Measurements from ENCODE around the gene ACER3. TPM values are rescaled to one million over a fixed set of nuclear protein-coding genes. Genes with fewer than 3 reads are reported as not detected.

Gene ACER3
- total RNA-seq, 2 donors from 2014 or later = 7.0 to 24.7 TPM

DNA sequence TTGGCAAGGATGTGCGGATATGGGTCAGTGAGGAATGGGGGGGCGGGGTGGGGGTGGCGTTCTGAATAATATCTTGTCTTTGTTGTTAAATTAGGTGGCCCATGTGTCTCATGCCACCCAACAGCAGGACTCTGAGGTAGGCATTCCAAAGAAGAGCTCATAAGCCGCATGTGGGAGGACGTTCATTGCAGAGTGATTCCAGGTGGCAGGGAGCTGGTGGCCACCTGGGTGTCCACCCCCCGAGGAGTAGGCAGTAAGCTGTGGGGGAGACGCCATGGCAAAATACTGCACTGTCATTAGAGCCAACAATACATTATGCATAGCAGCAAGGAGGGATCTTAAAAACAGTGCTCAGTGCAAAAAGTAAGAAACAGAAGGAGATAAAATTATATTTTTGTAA, 191.8 kb downstream of the ACER3 start:
- DNase-seq (ENCODE audit: low spot score) (no peak), ATAC-seq (ENCODE audit: insufficient number of reproducible peaks, low FRiP score, low read depth) (no peak)
- TF ChIP-seq, protein P1, sequence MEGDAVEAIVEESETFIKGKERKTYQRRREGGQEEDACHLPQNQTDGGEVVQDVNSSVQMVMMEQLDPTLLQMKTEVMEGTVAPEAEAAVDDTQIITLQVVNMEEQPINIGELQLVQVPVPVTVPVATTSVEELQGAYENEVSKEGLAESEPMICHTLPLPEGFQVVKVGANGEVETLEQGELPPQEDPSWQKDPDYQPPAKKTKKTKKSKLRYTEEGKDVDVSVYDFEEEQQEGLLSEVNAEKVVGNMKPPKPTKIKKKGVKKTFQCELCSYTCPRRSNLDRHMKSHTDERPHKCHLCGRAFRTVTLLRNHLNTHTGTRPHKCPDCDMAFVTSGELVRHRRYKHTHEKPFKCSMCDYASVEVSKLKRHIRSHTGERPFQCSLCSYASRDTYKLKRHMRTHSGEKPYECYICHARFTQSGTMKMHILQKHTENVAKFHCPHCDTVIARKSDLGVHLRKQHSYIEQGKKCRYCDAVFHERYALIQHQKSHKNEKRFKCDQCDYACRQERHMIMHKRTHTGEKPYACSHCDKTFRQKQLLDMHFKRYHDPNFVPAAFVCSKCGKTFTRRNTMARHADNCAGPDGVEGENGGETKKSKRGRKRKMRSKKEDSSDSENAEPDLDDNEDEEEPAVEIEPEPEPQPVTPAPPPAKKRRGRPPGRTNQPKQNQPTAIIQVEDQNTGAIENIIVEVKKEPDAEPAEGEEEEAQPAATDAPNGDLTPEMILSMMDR (IDR thresholded peaks at IDR 0.05) = no peak
- Histone ChIP-seq H3K27me3 (replicated peaks; ENCODE audit: insufficient read depth) (no peaks in the 10 kb centered on the region), H3K9me3 (peaks cover 15% of the 10 kb centered on the region), H3K36me3 (no peaks in the 10 kb centered on the region), H3K27ac (no peak overlapping the region), H3K4me1 (ENCODE audit: control insufficient read depth in 1 of 2, low read depth in 2 of 2) (no peaks in the 10 kb centered on the region), H3K4me3 (no peak overlapping the region)

DNA sequence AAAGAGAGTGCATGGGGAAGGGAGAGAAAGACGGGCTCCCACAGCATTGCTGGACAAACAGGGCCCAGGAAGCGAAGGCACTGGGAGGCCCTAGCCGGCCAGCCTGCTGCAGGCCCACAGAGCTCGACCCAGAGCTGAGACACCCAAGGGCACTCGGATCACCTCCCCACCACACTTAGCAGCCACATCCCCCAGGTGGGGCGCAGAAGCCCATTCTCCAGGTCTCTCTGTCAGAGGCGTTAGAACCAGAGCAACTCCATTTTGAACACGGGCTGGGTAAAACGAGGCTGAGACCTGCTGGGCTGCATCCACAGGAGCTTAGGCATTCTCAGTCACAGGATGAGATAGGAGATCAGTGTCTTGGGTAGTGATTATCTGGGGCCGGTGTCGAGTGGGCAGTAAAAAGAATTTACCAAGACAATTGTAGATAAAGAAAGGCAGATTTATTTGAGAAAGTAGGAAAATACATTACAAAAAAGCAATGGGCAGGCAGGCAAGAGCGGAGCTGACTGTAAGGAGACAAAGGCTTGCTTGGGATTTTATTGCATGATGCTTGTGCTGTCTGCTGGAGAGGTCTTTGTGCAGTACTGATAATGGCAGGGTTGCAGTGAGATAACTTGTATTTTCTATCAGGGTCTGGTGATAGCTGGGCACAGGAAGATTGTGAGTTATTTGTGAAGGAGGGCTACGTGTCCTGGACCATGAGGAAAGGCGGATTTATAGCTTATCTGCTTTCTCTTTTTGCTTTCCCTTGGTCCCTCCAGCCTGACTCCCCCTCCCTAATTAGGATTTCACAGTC, 192.7 kb downstream of the ACER3 start:
- ATAC-seq (ENCODE audit: insufficient number of reproducible peaks, low FRiP score, low read depth) = no peak
- TF ChIP-seq, protein P1 (IDR thresholded peaks at IDR 0.05) = no peak
- Histone ChIP-seq H3K27ac (no peak overlapping the region), H3K4me3 (no peak overlapping the region), H3K4me1 (ENCODE audit: control insufficient read depth in 1 of 2, low read depth in 2 of 2) (no peaks in the 10 kb centered on the region), H3K27me3 (replicated peaks; ENCODE audit: insufficient read depth) (no peaks in the 10 kb centered on the region), H3K9me3 (peaks cover 15% of the 10 kb centered on the region), H3K36me3 (no peaks in the 10 kb centered on the region)
- no peak for DNase-seq (ENCODE audit: low spot score)

DNA sequence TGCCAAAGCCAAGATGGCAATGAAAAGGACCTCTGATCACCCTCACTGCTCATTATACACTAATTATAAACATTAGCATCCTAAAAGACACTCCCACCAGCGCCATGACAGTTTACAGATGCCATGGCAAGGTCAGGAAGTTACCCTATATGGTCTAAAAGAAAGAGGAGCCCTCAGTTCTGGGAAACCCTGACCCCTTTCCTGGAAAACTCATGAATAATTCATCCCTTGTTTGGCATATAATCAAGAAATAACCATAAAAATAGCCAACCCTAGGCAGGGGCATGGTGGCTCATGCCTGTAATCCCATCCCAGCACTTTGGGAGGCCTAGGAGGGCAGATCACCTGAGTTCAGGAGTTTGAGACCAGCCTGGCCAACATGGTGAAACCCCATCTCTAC, 193.4 kb downstream of the ACER3 start:
- Histone ChIP-seq H3K27me3 (replicated peaks; ENCODE audit: insufficient read depth) (no peaks in the 10 kb centered on the region), H3K4me1 (ENCODE audit: control insufficient read depth in 1 of 2, low read depth in 2 of 2) (no peaks in the 10 kb centered on the region), H3K27ac (no peak overlapping the region), H3K9me3 (peaks cover 15% of the 10 kb centered on the region), H3K36me3 (no peaks in the 10 kb centered on the region), H3K4me3 (no peak overlapping the region)
- TF ChIP-seq, protein P1 (IDR thresholded peaks at IDR 0.05) = no peak
- ATAC-seq (ENCODE audit: insufficient number of reproducible peaks, low FRiP score, low read depth) (no peak), DNase-seq (ENCODE audit: low spot score) (no peak)

DNA sequence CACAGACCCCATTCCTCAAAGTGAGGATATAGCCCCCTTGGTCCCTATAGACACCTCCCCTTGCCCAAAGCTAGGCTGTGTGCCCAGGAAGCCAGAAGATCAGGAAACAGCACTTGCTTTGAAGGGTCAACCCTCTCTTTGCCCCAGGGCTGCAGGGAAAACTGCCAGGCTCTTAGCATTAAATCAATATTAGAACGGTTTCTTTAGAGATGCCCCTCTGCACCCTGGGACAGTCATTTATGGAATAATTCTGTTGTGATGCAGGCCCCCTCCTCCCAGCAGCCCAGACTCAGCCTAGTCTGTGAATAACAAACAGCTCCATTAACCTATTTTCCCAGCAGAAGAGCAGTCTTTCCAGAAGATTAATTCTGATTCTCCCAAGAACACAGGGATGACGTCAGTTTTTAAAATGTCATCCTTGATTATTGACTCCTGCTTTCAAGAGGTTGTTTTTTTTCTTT, 194.4 kb downstream of the ACER3 start:
- peaks cover 15% of the 10 kb centered on the region for H3K9me3 ChIP-seq
- H3K4me3 ChIP-seq = no peak overlapping the region
- no peak overlapping the region for H3K27ac ChIP-seq
- no peaks in the 10 kb centered on the region for H3K4me1 ChIP-seq (ENCODE audit: control insufficient read depth in 1 of 2, low read depth in 2 of 2)
- TF ChIP-seq, protein P1 (IDR thresholded peaks at IDR 0.05) = no peak
- H3K27me3 ChIP-seq (replicated peaks; ENCODE audit: insufficient read depth) = no peaks in the 10 kb centered on the region
- DNase-seq (ENCODE audit: low spot score) (no peak), ATAC-seq (ENCODE audit: insufficient number of reproducible peaks, low FRiP score, low read depth) (no peak)
- no peaks in the 10 kb centered on the region for H3K36me3 ChIP-seq

DNA sequence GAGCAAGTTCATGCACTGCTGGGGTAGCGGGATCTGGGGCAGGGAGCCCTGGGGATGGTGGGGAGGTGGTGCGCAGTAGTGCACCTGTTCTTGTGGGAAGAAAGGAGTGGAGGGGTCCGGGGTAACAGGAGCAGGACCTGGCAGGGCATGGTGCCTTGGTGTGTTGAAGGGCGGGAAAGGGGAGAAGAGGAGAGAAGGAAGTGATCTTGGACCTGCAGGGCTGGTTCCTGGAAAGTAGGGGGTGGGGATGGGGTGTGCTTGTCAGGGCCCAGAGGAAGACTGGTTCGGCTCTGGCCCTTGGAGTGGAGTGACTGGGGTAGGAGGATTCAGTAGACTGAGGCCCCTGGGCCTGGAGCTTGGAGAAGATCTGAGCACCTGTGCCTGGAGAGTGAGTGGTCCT, 195.2 kb downstream of the ACER3 start:
- TF ChIP-seq, protein P1 (IDR thresholded peaks at IDR 0.05) = no peak
- H3K27ac ChIP-seq = no peak overlapping the region
- DNase-seq (ENCODE audit: low spot score) (no peak), ATAC-seq (ENCODE audit: insufficient number of reproducible peaks, low FRiP score, low read depth) (no peak)
- H3K4me3 ChIP-seq = no peak overlapping the region
- H3K36me3 ChIP-seq = no peaks in the 10 kb centered on the region
- no peaks in the 10 kb centered on the region for H3K27me3 ChIP-seq (replicated peaks; ENCODE audit: insufficient read depth)
- no peaks in the 10 kb centered on the region for H3K4me1 ChIP-seq (ENCODE audit: control insufficient read depth in 1 of 2, low read depth in 2 of 2)
- peaks cover 15% of the 10 kb centered on the region for H3K9me3 ChIP-seq
